ENCODE results near the gene SMARCAD1. TPM values are rescaled to one million over a fixed set of nuclear protein-coding genes. Genes with fewer than 3 reads are reported as not detected.

SMARCAD1 gene
- total RNA-seq, 6 donors from 2014 or later: 12.1 to 25.0 (median 17.4) TPM

DNA sequence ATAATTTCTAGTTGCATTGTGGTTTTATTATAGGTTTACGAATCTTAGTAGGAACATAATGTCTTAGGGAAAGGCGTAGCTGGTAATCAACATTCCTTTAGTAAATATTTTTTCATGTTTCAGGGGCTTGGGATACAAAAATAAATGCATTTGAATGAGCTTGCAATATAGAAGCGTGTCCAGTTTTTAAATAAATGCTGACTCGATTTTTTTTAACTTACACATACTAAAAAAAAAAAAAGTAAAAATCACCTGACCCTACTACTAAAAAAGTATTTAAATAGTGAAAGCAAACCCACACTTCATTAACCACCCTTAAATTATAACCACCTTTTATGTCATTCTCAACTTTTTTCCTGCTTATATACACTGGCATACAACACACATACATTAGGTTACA lies 29.6 kb downstream of the SMARCAD1 start:
- no peaks in the 10 kb centered on the region for H3K4me1 ChIP-seq
- TF ChIP-seq EP300 (IDR thresholded peaks at IDR 0.05) (no peak), POLR2AphosphoS5 (IDR thresholded peaks at IDR 0.05) (no peak), POLR2A (IDR thresholded peaks at IDR 0.05) (no peak)
- TF ChIP-seq, protein P1, sequence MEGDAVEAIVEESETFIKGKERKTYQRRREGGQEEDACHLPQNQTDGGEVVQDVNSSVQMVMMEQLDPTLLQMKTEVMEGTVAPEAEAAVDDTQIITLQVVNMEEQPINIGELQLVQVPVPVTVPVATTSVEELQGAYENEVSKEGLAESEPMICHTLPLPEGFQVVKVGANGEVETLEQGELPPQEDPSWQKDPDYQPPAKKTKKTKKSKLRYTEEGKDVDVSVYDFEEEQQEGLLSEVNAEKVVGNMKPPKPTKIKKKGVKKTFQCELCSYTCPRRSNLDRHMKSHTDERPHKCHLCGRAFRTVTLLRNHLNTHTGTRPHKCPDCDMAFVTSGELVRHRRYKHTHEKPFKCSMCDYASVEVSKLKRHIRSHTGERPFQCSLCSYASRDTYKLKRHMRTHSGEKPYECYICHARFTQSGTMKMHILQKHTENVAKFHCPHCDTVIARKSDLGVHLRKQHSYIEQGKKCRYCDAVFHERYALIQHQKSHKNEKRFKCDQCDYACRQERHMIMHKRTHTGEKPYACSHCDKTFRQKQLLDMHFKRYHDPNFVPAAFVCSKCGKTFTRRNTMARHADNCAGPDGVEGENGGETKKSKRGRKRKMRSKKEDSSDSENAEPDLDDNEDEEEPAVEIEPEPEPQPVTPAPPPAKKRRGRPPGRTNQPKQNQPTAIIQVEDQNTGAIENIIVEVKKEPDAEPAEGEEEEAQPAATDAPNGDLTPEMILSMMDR (IDR thresholded peaks at IDR 0.05): no peak
- WGBS, 2 donors: 92 to 94% methylated on average over 4 of the region's 4 CpGs

DNA sequence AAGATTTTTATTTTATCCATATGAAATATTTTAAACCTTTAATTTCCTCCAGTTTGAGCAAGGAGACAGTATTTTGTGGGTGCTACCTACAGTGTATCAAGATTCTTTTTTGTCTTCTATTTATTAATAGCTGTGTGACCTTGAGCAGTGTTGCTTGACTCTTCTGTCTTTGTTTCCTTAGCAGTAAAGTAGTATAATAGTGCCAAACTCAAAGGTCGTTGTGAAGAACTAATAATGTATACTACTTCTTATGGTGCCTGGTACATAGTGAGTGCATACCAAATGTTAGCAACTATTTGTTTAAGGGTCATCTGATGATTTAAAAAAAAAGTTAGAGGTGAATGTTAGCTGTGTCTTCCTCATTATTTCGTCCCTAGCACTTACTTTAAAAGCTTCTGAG lies 30.5 kb downstream of the SMARCAD1 start:
- no peak overlapping the region for H3K4me3 ChIP-seq
- peaks cover 0 to 68% (median 23%) of the 10 kb centered on the region in 4 donors for H3K36me3 ChIP-seq
- 44 to 69% methylated on average over 2 of the region's 2 CpGs for WGBS, 2 donors
- H3K27ac ChIP-seq: no peak overlapping the region
- TF ChIP-seq POLR2AphosphoS5 (IDR thresholded peaks at IDR 0.05): no peak
- no peak for TF ChIP-seq POLR2A (IDR thresholded peaks at IDR 0.05)
- TF ChIP-seq EP300 (IDR thresholded peaks at IDR 0.05): no peak
- TF ChIP-seq, protein P1 (IDR thresholded peaks at IDR 0.05): no peak
- H3K4me1 ChIP-seq: no peaks in the 10 kb centered on the region
- no peaks in the 10 kb centered on the region for H3K27me3 ChIP-seq
- no peaks in the 10 kb centered on the region for H3K9me3 ChIP-seq
- ATAC-seq (ENCODE audit: low FRiP score in 2 of 2) (no peak), DNase-seq (no peak)

More for the DNA sequence above, 29.6 kb downstream of the SMARCAD1 start:
- ATAC-seq (ENCODE audit: low FRiP score in 2 of 2) (no peak), DNase-seq (no peak)
- H3K9me3 ChIP-seq: no peaks in the 10 kb centered on the region
- peaks cover 0 to 62% (median 15%) of the 10 kb centered on the region in 4 donors for H3K36me3 ChIP-seq
- no peak overlapping the region for H3K27ac ChIP-seq
- no peak overlapping the region for H3K4me3 ChIP-seq
- H3K27me3 ChIP-seq: no peaks in the 10 kb centered on the region

DNA sequence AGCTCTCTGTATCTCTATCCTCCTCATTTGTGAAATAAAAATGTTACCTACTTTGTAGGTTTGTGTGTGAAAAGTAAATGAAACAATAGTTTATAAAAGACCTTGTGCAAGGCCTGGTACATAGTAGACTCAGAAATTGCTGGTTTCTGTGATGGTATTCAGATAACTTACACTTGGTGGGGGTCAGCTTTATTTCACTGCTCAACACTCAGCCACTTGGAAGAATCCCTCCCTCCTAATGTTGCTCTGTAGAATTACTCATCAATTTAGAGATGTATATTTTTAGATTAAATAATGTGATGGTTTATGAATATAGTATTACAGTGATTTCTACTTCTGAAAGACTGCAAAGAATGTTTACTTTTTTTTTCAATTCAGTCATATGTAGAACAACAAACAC lies 32.7 kb downstream of the SMARCAD1 start:
- peaks cover 0 to 5% (median 0%) of the 10 kb centered on the region in 4 donors for H3K4me1 ChIP-seq
- H3K4me3 ChIP-seq: no peak overlapping the region
- no peak overlapping the region for H3K27ac ChIP-seq
- H3K27me3 ChIP-seq: no peaks in the 10 kb centered on the region
- peaks cover 0 to 78% (median 25%) of the 10 kb centered on the region in 4 donors for H3K36me3 ChIP-seq
- DNase-seq (no peak), ATAC-seq (ENCODE audit: low FRiP score in 2 of 2) (no peak)
- TF ChIP-seq, protein P1 (IDR thresholded peaks at IDR 0.05): no peak
- no peak for TF ChIP-seq EP300 (IDR thresholded peaks at IDR 0.05)
- TF ChIP-seq POLR2A (IDR thresholded peaks at IDR 0.05): no peak
- no peak for TF ChIP-seq POLR2AphosphoS5 (IDR thresholded peaks at IDR 0.05)
- no peaks in the 10 kb centered on the region for H3K9me3 ChIP-seq

DNA sequence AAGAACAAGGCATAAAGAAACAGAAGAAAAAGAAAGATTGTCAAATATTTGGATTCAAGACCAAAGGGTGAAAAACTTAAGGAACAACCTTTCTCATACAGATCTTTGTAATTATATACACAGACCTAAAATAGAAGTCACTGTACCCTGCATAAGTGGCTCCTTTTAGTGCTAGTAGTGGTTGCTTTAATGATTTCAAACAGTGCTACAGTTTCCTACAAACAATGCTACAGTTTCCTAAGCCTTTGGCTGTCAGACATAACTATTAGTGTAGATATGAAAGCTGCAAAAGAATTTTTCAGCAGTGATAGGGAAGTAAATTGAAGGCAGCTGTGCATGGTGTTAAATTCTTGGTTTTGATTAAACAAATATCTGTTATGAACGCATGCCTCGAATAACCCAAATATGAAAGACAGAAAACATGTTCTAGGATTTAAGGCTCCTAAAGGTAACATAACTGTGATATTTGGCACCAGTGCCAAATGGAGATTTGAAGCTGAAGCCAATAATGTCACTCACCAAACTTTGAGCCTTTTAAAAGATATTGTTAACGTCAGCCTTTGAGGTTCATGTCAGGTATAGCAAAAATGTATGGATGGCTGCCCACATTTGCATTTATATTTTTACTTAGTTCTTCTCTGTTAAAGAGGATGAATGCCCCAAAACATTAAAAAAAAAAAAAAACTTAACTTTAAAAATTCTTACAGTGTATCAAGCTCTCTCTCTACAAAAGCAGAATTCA lies 36.6 kb downstream of the SMARCAD1 start:
- H3K9me3 ChIP-seq: no peaks in the 10 kb centered on the region
- WGBS, 2 donors: 69 to 71% methylated on average over 3 of the region's 3 CpGs
- TF ChIP-seq, protein P1 (IDR thresholded peaks at IDR 0.05): no peak
- TF ChIP-seq POLR2AphosphoS5 (IDR thresholded peaks at IDR 0.05) (no peak), EP300 (IDR thresholded peaks at IDR 0.05) (no peak), POLR2A (IDR thresholded peaks at IDR 0.05) (no peak)
- H3K36me3 ChIP-seq: peaks cover 0 to 56% (median 24%) of the 10 kb centered on the region in 4 donors
- no peak for DNase-seq
- ATAC-seq (ENCODE audit: low FRiP score in 2 of 2): no peak
- H3K27ac ChIP-seq: no peak overlapping the region
- no peaks in the 10 kb centered on the region for H3K27me3 ChIP-seq
- H3K4me1 ChIP-seq: peaks cover 0 to 5% (median 0%) of the 10 kb centered on the region in 4 donors
- no peak overlapping the region for H3K4me3 ChIP-seq

DNA sequence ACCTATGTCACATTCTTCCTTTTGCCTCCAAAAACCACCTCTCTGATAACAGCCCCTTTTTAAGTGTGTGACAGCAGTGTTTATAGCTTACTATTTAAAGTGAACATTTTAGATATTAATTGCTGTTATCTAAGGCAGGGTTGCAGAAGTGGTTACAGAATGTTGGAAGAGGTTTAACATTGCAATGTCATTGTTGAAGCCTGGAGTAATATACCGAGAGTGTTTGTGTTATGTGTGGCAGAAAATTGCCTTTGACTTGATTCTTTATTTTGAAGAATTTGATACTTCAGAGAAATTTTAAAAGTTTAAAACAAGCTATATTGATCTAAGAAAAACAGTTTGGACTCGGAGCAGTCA lies 37.1 kb downstream of the SMARCAD1 start:
- TF ChIP-seq EP300 (IDR thresholded peaks at IDR 0.05) (no peak), POLR2AphosphoS5 (IDR thresholded peaks at IDR 0.05) (no peak), POLR2A (IDR thresholded peaks at IDR 0.05) (no peak)
- TF ChIP-seq, protein P1 (IDR thresholded peaks at IDR 0.05): no peak
- no peaks in the 10 kb centered on the region for H3K9me3 ChIP-seq
- H3K36me3 ChIP-seq: peaks cover 0 to 53% (median 24%) of the 10 kb centered on the region in 4 donors
- peaks cover 0 to 5% (median 0%) of the 10 kb centered on the region in 4 donors for H3K4me1 ChIP-seq
- H3K4me3 ChIP-seq: no peak overlapping the region
- DNase-seq: no peak
- H3K27me3 ChIP-seq: no peaks in the 10 kb centered on the region
- H3K27ac ChIP-seq: no peak overlapping the region
- 60 to 69% methylated on average over 2 of the region's 2 CpGs for WGBS, 2 donors
- ATAC-seq (ENCODE audit: low FRiP score in 2 of 2): no peak

All from upper lobe of left lung (tissue), 6 donors.